H1 (cell line): ENCODE results near the gene ATP6V0E2. TPM values are rescaled to one million over a fixed set of nuclear protein-coding genes. Genes with fewer than 3 reads are reported as not detected.
A peak's percentile ranks its signal among the peaks of the same experiment; 100 is the strongest.

Source experiments
- ASH2L ChIP-seq: fragments of 200-600, 300-600 bp; sonication (generic); IDR thresholded peaks from one replicate; pipeline ENCODE4 v1.7.1; 2017; ENCODE audit warnings: low read length
- CBX8 ChIP-seq: fragments of 300-800, 300-1000 bp; sonication (generic); IDR thresholded peaks from 2 replicates; pipeline ENCODE4 v1.7.1; 2016; ENCODE audit warnings: low read depth, low read length, borderline replicate concordance
- CHD2 ChIP-seq: IDR thresholded peaks from 2 replicates; pipeline ENCODE4 v1.6.1; 2012; ENCODE audit warnings: low read length, improper control_type of control experiment
- CTBP2 ChIP-seq: IDR thresholded peaks from 2 replicates; pipeline ENCODE4 v1.7.0; 2011; ENCODE audit warnings: borderline replicate concordance, mild to moderate bottlenecking, moderate library complexity, mixed read lengths, low read length; ENCODE audit not compliant: insufficient read depth, insufficient read length
- CTCF ChIP-seq, 3 experiments: IDR thresholded peaks; 1 replicate in 2 of 3; 2 replicates in 1 of 3; pipeline versions ENCODE4 v1.5.1 to v1.6.1; 2011; ENCODE audit warnings: low read length in 3 of 3, mild to moderate bottlenecking in 3 of 3, inconsistent platforms in 2 of 3, low read depth in 1 of 3, moderate library complexity in 1 of 3; ENCODE audit not compliant: insufficient read depth in 1 of 3; ENCODE audit errors: control extremely low read depth in 1 of 3
- JUND ChIP-seq: IDR thresholded peaks from 2 replicates; pipeline ENCODE4 v1.6.1; 2011; ENCODE audit warnings: mild to moderate bottlenecking, improper control_type of control experiment, low read length
- POLR2AphosphoS5 ChIP-seq: IDR thresholded peaks from 2 replicates; pipeline ENCODE4 v1.6.1; 2011; ENCODE audit warnings: low read depth, low read length
- POU5F1 ChIP-seq: IDR thresholded peaks from 2 replicates; pipeline ENCODE4 v1.6.1; 2011; ENCODE audit warnings: low read depth, mild to moderate bottlenecking, low read length, moderate library complexity
- RAD21 ChIP-seq, 2 experiments: IDR thresholded peaks in 1 of 2; conservative IDR thresholded peaks in 1 of 2; 2 replicates each; pipeline ENCODE4 v1.6.1; 2011; ENCODE audit warnings: low read depth in 2 of 2, low read length in 2 of 2, improper control_type of control experiment in 1 of 2, inconsistent platforms in 1 of 2, mild to moderate bottlenecking in 1 of 2, moderate library complexity in 1 of 2
- SAP30 ChIP-seq: fragments of 300-600 bp; sonication (generic); IDR thresholded peaks from 2 replicates; pipeline ENCODE4 v1.7.1; 2012; ENCODE audit warnings: low read length, moderate library complexity, mild to moderate bottlenecking, inconsistent platforms; ENCODE audit not compliant: insufficient read depth, insufficient replicate concordance
- SP4 ChIP-seq: IDR thresholded peaks from 2 replicates; pipeline ENCODE4 v1.6.1; 2012; ENCODE audit warnings: low read length, inconsistent platforms
- TAF7 ChIP-seq: optimal IDR thresholded peaks from 2 replicates; pipeline ENCODE3; 2011; ENCODE audit warnings: low read depth, mild to moderate bottlenecking, inconsistent platforms, low read length, moderate library complexity, borderline replicate concordance
- polyA plus RNA-seq, 7 experiments: library from polyadenylated mRNA; depleted of rRNA in 3 of 7; stranded (reverse) in 5 of 7; unstranded in 2 of 7; fragments of >200 nt in 5 of 7; fragments of 200-250 nt in 2 of 7; gene quantifications; 1 replicate in 5 of 7; 2 replicates in 1 of 7; 4 replicates in 1 of 7; pipeline versions ENCODE4 v1.2.1 to v1.2.3, GENCODE V29; 2011 to 2013; ENCODE audit warnings: missing spikeins in 2 of 7, mixed read lengths in 2 of 7
- total RNA-seq: library from RNA; stranded (reverse); fragmentation: NEBNext Ultra II Directional; extraction: Animal tissue kit (Norgen Biotek cat#: 25700); gene quantifications from 2 replicates; pipeline ENCODE4 v1.2.1, GENCODE V29; 2021

ATP6V0E2 gene
- total and polyA plus RNA-seq, 2 of the 8 experiments (the other 6 are each of a cell fraction or from before 2014, with no cell fraction given) = 26.1 to 47.9 TPM

- TF ChIP-seq CBX8 (no peak), RAD21 (IDR thresholded peaks at IDR 0.05 in 1 of 2, conservative IDR thresholded peaks at IDR 0.05 in 1 of 2; ENCODE audit: low read depth in 2 of 2, low read length in 2 of 2) (no peak), CHD2 (no peak), SAP30 (no peak), CTCF (IDR thresholded peaks at IDR 0.05; ENCODE audit: control extremely low read depth in 1 of 3, insufficient read depth in 1 of 3, low read depth in 1 of 3, low read length in 3 of 3) (no peak), POU5F1 (no peak), SP4 (no peak), TAF7 (no peak), CTBP2 (no peak), POLR2AphosphoS5 (no peak), JUND (peak; percentile 89), ASH2L (peak; percentile 26)
Measured at GRCh38 chr7:149855361-149856305, 18.1 kb upstream of the ATP6V0E2 start (continued).
